NCI-H2081 (cell line): ENCODE measurements around the gene C12orf75.
"Not testable (repeated sequence)": the region's sequence is repeated elsewhere in the genome, so short reads cannot be mapped to it uniquely, and the experiment has no call there.

Experiments used
- DNase-seq, 2 experiments: peaks; one replicate each; lab custom pipeline; 2025; lab: John Stamatoyannopoulos, UW

C12orf75 gene

DNA sequence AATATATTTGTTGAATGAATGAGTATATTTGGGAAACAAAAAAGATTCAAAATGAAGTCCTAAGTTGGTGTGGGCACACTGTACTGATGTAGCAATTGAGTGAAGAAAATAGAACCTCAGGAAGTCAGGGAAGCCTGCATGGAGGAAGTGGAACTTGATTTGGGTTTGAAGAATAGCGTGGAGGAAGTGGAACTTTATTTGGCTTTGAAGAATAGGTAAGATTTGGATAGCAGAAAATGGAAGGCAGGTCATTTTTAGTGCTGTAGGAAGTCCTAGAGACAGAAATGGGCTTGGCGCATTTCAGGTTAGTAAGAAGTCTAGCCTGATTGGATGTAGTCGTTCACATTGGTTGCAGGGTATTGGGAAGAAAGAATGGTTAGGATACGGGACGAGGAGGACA, 5.4 kb downstream of the C12orf75 start:
- DNase-seq = no peak

DNA sequence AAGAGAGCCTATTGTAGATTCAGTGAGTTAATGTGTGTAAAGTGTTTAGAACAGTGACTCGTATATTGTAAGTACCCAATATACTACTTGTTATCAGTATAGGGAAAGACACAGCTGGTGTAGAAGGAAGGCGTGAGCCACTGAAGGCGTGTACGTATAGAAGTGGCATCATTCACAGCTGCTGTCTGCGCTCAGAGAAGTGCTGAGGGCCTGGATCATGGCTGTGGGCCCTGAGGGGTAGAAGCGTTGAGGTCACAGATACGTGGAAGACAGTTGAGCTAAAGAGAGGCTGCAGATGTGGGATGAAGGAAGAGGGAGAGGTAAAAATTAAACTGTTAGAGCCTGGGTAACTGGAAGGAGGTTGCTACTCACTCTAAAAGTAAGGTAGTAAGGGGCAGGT, 5.9 kb downstream of the C12orf75 start:
- DNase-seq = no peak

DNA sequence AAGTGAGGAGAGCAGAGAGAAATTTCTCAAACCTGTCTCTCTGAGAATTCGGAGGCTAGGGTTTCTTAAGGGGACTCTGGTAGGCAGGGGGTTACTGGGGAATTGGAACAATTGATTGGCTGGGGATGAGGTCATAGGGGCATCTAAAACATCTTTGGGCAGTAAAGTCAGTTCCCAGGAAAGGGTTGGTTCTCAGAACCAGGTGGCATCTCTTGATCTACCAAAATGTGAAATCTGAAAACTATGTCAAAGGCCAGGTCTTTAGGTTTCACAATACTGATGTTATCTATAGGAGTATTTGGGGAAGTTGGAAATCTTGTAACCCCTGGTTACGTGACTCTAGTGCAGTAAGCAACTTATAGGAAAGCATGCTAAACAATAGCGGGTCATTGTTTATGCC, 6.9 kb downstream of the C12orf75 start:
- DNase-seq = no peak

DNA sequence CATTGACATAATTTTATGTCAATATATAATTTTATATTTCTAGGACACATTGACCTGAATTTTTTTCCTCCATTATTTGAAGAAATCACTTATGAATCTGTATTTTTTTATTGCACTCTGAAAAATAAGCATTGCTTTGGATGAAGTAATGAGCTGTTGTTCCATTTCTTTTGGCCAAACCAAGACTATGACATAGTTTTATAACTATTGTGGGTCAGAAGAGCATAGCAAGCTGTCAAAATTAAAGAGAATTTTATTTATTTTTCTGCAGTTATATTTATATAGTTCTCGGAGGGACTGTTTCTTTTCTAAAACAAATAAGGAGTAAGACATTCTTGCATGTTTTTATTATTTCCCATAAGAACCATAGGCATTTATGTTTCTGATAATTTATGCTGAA, 8.5 kb downstream of the C12orf75 start:
- DNase-seq = no peak

DNA sequence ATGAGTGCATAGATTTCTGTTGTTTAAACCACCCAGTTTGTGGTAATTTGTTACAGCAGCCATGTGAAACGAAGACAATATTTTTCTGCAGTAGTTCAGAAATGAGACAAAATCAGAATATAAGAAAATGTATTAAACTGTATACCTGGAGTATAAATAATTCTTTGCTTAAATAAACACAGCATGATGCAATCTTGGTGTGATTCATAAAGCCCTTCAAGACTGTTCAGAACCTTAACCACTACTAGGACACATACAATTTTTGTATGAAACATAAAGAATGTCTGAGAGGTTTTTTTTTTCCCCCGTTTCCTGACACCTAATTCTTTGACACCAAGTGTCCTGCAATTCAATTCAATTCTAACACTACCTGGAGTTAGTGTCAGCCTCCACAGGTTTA, 10.5 kb downstream of the C12orf75 start:
- DNase-seq = no peak

DNA sequence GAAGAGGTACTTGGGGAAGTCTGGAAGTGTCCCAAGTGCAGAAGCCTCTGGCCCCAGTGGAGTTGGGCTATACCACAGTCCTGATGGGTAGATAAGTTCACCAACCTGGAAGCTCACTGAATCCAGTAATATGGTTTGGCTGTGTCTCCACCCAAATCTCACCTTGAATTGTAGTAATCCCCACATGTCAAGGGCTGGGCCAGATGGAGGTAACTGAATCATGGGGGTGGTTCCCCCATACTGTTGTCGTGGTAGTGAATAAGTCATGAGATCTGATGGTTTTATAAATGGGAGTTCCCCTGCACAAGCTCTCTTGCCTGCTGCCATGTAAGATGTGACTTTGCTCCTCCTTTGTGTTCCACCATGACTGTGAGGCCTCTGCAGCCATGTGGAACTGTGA, 11.1 kb downstream of the C12orf75 start:
- not testable (repeated sequence) for DNase-seq

DNA sequence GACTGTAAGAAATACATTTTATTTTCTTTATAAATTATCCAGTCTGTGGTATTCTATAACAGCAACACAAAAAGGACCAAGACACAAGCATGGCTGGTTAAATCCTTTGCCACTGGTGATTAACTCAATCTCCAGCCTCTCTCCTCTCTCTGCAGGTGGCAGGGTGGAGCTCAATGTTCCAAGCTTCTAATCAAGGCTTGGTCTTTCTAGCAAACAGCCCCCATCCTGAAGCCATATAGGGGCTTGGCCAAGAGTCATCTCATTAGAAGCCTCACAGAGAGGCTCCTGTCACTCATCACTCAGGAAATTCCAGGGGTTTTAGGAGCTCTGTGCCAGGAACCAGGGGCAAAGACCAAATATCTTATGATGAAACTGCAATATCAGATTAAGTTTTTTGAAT, 12.0 kb downstream of the C12orf75 start:
- DNase-seq = peak; percentile 27 to 75

DNA sequence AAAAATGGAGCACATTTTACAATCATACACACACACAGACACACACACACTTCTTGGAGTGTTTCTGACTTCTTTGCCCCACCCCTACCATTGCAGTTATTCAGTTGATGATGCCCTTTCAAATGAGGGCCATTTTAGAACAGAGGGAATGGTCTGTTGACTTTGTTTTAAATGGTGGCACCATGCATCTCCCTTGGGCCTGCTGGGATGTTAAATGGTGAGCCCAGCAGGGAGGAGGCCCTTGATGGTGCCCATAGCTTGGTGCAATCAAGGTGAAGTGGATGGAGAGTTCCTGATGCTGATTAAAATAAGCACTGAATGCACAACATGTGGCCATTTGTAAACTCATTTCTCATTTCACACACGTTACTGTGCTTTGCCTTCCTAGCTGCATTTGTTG, 13.3 kb downstream of the C12orf75 start:
- DNase-seq = peak; percentile 97 to 99

DNA sequence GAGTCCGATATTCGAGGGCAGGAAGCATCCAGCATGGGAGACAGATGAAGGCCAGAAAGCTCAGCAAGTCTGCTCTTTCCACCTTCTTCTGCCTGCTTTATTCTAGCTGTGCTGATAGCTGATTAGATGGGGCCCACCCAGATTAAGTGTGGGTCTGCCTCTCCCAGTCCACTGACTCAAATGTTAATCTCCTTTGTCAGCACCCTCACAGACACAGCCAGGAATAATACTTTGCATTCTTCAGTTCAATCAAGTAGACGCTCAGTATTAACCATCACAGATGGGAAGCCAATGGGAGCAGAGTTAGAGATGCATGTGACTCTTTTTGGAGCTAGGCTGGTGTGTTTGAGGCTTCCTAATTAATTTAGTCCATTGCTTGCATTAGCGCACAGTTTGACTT, 17.0 kb downstream of the C12orf75 start:
- DNase-seq = no peak

DNA sequence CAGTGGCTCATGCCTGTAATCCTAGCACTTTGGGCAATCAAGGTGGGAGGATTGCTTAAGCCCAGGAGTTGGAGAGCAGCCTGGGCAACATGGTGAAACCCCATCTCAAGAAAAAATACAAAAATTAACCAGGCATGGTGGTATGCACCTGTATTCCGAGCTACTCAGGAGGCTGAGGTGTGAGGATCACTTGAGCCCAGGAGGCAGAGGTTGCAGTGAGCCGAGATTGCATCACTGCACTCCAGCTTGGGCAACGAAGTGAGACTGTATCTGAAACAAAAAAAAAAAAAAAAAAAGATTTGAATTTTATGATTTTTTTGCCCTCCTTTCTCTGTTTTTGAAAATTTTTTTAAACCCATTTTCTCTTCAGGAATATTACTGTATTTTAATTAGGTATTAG, 17.7 kb downstream of the C12orf75 start:
- no peak for DNase-seq

DNA sequence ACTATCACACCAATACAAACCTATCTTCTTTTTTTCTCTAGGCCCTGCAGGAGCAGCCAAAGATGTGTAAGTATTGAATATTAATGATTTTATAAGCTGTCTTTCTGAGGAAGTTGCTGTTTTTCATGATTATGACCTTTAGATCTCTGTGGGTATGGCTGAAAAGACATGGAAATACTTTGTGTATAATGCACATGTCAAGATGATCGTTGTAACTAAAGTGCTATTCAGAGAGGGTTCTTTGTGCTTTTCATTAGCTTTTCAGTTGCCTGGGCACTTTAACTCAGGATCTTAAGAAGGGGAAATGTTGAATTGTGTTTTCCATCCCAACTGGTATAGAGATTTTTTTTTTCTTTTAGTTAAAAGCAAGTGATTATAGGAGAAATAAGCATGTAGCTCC, 18.1 kb downstream of the C12orf75 start:
- DNase-seq = no peak

DNA sequence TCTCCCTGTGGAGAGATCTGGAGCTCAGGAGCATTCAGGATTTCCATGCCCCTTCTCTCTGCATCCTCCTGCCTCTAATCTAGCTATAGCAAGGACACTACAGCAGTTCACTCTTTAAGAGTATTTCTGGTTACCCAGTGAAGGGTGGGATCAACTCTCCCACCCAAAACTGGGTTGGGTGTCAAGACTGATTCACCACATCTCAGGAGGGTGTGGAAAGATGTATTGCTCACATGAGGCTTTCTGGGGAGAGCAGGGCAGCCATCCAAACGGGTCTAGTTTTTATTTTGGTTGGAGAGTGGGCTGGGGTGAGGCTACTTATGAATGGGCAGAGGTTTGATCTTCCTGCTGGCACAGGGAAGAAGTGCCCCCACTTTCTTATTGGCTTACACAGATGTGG, 18.6 kb downstream of the C12orf75 start:
- no peak for DNase-seq

DNA sequence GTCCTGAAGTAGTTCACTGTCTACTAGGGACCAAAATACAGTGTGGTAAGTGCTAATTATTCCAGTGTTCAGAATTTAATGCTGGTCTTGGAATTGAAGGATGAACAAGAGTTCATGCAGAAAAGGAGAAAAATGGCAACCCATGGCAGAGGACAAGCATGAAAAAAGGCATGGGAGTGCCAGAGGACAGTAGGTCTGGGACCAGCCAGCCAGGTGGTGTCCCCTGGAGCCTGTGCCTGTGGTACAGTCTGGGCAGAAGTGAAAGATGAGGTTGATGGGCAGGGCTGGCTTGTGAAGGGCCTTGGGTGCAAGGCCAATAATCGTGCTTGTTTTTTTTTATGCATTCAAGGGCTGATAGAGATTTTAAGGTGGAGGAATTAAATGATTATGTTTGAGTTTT, 21.0 kb downstream of the C12orf75 start:
- DNase-seq = no peak

DNA sequence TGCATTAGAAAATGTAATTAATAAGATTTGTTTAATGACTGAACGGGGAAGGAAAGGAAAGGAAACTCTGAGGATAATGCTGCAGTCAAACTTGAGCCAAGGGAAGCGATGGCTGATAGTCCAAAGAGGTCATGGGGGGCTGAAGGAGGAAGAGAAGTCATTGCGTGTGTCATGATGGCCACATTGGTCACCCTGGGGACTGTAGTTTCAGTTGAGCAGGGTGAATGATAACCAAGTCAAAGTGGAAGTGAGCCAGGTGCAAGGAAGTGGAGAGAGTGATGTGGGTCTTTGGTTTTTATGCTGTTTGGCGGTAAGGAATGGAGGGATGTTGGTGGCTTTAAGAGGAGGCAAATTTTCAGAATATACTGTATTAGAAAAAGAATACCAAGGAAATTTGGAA, 21.6 kb downstream of the C12orf75 start:
- no peak for DNase-seq

DNA sequence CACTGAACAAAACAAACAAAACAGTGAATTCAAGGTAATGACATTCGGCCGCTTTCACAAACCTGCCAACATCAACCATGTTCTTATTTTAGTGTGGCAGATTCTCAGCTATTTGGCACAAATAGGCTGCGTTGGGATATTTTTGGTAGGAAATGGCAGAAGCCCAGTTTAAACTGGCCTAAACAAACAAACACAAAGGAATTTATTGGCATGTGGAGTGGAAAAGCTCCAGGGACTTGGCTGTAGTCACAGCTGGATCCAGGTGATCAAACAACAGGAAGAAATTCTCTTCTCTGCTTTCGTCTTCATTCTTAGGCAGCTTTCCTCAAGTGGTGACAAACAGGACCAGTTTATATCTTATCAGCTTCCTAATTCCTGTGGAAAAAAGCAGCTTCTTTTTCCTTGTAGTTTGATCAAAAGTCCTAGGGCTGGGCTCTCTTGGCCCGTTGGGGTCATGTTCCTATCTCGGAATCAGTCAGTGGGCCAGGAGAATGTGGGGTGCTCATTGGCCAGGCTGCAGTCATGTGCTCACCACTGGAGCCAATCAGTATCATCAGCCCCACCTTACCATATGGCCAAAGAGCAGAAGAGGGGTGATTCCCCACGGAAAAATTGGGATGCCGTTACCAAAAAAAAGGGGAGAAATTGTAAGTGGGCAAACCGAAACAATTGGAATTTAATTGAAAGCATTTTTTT, 22.6 kb downstream of the C12orf75 start:
- DNase-seq = peak; percentile 41 to 79

DNA sequence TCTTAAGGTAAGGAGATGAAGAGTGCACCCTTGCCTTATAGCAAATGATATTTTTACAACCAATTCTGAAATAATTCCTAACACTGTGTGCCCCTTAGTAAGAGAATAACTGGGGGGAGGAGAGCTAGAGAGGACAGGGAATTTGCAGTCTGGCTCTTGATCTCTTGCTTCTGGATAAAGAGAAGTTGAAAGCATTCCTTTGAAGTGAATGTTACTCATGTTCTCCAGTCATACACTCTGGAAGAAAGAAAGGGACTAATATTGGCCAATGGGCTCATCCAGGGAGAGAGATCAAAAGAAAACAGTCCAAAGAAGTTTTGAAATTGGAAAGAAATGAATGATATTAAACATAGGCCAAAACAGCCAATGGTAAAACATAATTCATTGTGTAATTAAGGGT, 25.3 kb downstream of the C12orf75 start:
- no peak for DNase-seq

DNA sequence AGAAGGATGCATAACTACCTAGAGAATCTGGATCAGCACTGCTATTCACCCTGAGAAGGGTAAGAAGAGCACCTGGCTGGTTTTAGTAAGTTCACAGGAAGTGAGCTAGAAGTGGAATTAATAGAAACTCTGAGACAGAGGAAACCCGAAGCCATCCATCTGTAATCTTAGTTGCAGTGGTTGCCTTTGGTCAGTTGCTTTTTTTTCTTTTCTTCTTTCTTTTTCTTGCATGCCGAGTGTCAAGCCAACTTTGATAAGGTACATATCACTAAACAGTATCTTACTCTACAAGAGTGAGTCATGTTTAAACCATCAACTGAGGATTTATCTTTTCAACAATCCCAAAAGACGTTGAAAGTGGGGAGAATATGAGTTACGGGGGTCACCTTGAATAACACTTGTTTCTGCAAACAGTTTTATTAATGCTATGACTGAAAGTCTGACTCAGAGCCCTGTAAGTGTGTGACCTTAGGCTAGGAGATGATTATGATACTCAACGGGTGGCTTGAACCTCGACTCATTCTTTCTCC, 26.7 kb downstream of the C12orf75 start:
- DNase-seq = no peak

DNA sequence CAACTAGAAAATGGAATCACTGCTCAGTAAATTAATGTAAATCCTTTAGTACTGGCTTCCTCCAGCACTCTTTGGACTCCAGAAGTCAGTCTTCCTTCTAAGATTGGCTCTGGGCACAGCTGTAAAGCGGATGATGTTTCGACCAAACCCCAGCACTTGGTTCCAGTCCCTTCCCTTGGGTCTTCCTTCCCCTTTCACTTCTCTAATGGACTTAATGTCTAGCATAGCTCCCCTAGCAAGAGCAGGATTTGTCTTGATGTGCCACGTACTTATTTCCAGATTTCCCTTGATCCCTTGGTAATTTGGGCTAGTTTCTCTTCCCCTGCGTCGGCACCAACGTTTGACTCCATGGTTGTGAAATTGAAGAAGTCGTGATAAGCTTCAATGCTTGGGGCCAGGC, 28.3 kb downstream of the C12orf75 start:
- DNase-seq = no peak

DNA sequence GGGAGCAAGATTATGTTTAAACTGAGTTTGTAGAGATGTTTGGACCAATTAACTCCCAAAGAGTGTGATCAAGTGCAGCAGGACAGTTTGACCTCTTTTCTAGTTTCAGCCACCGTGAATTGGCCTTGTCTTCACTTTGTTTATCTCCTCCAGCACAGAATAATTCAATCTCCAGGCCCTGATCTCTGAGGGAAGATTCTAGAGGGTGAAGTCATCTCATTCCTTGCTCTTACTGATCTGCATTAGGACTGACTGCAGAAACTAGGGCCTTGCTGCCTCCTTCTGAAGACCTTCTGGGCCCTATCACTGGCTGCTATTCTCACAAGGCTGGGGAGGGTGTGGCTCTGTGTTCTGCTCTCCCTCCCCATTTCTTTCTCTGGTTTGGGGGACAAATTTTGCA, 29.4 kb downstream of the C12orf75 start:
- no peak for DNase-seq

DNA sequence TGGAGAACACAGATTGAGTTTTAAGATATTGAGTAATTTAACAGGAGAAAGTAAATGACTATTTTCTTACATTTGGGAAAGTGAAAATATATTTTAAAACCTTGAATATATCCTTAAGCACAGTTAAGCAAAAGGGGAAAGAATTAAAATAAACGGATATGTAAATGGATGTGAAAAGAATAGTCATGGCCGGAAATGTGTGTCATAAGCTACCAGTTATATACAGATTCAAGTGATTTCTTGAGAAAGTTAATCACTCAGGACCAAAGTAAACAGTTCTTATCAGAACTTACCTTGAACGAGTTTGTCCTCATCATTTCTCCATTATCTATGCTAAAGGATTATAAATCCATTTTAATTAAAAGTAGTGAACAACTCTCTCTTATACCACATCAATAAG, 33.4 kb downstream of the C12orf75 start:
- no peak for DNase-seq

DNA sequence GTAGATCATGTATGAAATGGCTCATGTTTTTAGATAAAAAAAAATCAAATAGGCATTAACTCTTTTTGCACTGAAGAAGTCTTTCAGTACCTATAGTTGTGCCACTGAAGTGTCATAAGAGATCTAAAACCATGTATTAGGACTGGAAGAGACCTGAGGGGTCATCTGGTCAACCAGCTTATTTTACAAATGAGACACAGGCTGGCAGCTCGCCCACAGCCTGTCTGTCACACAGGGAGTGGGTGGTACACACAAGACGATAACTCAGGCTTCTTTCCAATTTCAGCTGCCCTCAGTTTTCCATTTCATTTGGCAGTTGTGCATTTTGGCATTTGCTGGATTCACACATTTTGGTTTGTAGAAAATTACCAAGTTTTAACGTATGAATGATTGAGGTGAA, 34.7 kb downstream of the C12orf75 start:
- DNase-seq = no peak

DNA sequence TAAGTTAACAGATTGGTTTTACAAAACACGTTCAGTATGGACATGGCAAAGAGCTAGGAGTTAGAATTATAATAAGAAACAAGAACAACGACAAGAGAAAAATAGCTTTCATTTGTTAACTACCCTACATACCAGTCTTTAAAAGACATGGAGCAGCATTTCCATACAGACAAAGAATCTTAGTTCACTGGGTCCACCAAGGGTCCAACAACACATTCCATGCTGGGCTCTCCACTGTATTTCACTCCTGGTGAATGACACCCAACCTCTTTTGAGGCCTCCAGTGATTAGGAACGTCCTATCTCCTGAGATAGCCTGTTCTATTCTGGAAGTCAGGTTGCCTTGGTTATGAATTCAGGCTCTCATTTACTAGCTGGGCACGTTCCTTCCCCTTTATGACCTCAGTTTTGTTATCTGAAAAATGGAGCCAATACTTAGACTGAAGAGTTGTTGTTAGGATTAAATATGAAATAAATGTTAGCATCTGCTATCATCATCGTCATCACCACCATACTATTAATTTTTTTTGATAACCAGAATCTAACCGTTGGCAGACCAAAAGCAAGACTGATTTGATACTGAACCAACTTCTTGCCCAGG, 37.7 kb downstream of the C12orf75 start:
- DNase-seq = no peak

DNA sequence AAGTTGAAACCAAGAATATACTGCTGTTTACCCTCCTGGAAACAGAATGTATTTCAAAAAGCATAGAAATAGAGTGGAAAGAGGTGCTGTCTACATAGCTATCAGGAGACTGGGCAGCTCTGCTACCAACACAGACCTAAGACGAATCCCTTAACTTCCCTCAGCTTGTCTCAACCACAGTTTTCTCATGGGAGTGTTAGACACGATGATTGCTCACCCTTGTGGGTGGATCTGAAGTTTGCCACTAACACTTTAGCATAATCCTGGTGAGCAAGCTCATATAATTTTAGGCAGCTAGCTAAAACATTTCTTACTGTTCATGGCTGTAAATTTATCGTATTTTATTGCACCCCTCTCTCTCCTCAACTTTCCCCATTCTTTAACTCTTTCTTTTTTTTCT, 38.5 kb downstream of the C12orf75 start:
- DNase-seq = no peak

DNA sequence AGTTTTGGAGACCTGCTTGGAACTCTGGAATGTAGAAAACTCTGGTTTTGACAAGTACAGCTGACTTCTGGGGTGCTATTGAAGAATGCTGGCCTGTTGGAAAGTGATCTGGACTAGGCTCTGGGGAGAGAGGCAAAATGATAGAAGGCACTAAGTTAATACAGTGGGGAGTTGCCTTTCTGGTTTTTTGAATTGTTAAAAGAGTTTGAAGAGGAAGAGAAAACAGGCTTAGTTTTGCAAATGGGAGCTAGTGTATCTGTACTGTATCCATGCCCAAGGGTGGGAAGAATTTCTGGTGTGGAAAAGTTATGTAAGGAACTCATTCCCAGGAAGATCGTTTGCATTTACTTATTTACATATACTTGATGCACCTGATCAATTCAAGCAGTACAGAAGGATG, 43.8 kb downstream of the C12orf75 start:
- DNase-seq = no peak
